ENCODE data around the gene SGCD. TPM values are rescaled to one million over a fixed set of nuclear protein-coding genes. Genes with fewer than 3 reads are reported as not detected.

Gene SGCD
- total RNA-seq, 2 experiments from 2014 or later = not detected

DNA sequence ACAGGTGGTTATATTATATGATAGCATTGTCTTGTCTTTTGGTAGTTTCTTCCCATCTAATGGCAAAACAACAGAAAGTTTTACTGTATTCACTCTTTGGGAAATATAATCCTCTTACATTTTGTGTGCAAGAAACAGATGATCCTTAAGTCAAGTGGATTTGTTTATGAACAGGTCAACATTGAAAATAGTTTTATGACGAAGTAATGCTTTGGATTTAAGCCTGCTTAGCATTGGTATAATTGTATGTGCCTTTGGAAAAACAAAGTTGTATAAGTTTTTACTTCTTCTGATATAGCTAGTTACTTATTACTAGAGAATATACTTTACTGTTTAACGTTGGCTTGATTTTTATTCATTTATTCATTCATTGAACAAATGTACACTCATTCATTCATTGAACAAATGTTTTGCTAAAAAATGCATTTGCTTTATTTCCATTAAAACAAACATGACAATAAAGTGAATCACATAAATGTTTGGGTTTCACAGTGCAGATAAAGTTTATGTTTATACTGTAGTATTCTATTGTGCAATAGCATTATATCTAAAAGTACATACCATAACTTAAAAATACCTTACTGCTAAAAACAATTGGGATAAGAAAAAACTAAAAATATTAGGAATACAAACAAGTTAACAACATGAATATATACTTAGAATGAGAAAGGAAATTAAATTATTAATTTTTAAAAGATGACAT, 12.3 kb downstream of the SGCD start:
- no peak overlapping the region for H3K4me3 Mint-ChIP-seq
- no peak for DNase-seq
- H3K4me1 Mint-ChIP-seq = no peaks in the 10 kb centered on the region
- H3K27ac Mint-ChIP-seq = no peak overlapping the region
- H3K27me3 Mint-ChIP-seq = peaks cover 3% of the 10 kb centered on the region
- H3K36me3 Mint-ChIP-seq = no peaks in the 10 kb centered on the region
- H3K9me3 Mint-ChIP-seq = no peaks in the 10 kb centered on the region

DNA sequence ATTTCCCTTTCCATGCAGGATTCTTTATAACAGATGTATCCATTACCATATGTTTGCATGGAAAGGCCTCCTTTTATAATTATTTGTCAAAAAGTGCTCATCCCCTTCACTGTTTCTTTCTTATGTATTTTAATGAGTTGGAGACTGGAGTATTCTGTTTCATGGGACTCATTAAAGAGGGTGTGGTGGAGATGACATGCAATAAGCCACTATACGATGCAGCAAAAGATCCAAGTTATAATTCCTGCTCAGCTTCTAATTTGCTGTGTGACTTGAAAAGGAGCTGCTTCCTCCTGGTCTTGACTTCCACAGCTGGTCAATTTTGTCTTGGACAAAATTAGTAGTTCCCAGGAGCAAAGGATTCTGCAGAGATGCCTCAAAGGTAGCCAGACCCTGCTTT, 13.9 kb downstream of the SGCD start:
- Mint-ChIP-seq H3K27ac (no peak overlapping the region), H3K4me3 (no peak overlapping the region), H3K9me3 (no peaks in the 10 kb centered on the region), H3K36me3 (no peaks in the 10 kb centered on the region), H3K27me3 (peaks cover 7% of the 10 kb centered on the region), H3K4me1 (no peaks in the 10 kb centered on the region)
- no peak for DNase-seq

DNA sequence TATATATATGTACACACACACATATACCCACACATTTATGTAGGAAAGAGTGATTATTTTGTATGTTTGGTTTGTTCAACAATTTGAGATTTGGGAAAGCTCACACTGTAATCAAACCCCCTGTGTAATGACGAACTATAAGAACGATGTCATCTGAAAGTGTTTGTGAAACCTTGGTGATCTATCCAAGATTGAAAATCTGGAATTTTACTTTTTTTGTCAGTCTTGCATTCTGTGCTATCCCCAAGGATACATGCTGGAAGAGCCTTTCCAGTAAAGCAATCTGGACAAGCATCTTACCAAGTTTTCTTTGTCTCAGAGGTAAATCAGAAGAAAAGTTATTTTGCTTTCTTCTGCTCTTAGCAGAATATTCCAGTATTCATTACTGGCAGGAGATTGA, 23.3 kb downstream of the SGCD start:
- Mint-ChIP-seq H3K27ac (no peak overlapping the region), H3K9me3 (no peaks in the 10 kb centered on the region), H3K27me3 (peaks cover 17% of the 10 kb centered on the region), H3K4me3 (no peak overlapping the region), H3K36me3 (no peaks in the 10 kb centered on the region), H3K4me1 (no peaks in the 10 kb centered on the region)
- DNase-seq = no peak

DNA sequence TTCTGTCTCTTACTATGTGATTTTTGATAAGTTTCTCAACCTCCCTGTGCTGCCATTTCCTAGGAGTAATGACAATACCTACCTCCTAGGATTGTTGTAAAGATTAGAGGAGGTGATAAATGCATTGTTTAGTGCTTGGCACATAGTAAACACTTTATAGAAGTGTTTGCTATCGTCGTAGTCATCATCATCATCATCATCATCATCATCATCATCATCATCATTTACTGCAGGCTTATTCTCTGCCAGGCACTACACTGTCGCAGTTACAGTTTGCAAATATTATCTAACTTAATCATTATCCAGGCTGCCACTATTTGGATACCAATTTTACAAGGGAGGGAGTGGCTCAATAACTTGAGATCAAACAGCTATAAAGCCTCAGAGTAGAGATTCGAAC, 24.5 kb downstream of the SGCD start:
- Mint-ChIP-seq H3K27ac (no peak overlapping the region), H3K9me3 (no peaks in the 10 kb centered on the region), H3K27me3 (peaks cover 17% of the 10 kb centered on the region), H3K4me1 (no peaks in the 10 kb centered on the region), H3K36me3 (no peaks in the 10 kb centered on the region), H3K4me3 (no peak overlapping the region)
- no peak for DNase-seq

DNA sequence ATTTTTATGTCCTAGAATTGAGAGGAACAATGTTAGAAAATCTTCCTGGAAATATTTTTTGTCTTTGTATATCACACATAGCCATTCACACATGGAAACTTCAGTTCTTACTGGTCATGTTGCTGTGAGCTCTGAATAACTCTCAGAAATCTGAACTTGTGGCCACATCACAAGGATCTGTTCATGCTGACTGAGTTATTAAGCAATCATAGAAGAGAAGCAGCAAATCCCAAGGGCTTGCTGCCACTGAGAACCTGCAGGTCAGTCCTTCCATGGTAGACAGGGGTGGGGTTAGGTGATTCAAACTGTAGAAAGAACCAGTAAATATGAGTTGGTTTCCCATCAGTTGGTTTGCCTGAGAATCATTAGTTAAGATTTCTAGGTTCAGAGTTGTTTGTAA, 27.6 kb downstream of the SGCD start:
- H3K4me3 Mint-ChIP-seq = no peak overlapping the region
- no peaks in the 10 kb centered on the region for H3K4me1 Mint-ChIP-seq
- DNase-seq = no peak
- no peak overlapping the region for H3K27ac Mint-ChIP-seq
- H3K36me3 Mint-ChIP-seq = no peaks in the 10 kb centered on the region
- H3K9me3 Mint-ChIP-seq = no peaks in the 10 kb centered on the region
- no peaks in the 10 kb centered on the region for H3K27me3 Mint-ChIP-seq

DNA sequence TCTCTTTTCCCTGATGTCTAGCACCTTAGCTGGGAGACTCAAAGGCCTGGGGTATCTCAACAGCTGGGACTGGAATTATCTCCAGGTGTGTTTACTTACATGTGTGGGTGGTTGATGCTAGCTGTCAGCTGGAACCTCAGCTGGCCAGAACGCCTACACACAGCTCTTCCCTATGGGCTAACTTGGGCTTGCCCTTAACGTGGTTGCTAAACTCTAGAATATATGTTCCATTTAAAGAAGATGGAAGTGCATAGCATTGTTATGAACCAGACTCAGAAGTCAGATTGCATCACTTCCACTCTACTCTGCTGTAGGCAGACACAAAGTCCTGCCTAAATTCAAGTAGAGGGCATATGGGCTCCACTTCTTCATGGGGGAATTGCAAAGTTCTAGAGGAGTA, 29.3 kb downstream of the SGCD start:
- Mint-ChIP-seq H3K4me1 (no peaks in the 10 kb centered on the region), H3K9me3 (no peaks in the 10 kb centered on the region), H3K27ac (no peak overlapping the region), H3K4me3 (no peak overlapping the region), H3K36me3 (no peaks in the 10 kb centered on the region), H3K27me3 (no peaks in the 10 kb centered on the region)
- no peak for DNase-seq

DNA sequence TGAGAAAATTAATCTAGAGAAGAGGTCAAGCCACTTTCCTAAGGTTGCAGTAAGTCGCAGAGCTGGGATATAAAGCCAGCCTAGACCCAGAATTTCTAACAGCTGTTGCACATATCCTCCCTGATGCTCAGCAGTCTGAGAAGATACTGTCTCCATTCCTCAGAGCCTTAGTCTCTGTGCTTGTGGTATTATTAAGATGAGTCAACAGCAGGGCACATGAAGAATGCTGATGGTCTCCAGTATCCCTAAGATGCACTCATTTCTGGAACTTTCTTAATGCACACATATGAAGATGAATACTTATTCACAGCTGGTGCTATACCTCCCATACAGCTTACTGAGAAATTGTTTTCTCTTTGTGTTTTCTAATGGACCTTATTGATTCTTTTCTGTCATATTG, 32.5 kb downstream of the SGCD start:
- DNase-seq = no peak
- Mint-ChIP-seq H3K4me3 (no peak overlapping the region), H3K4me1 (no peaks in the 10 kb centered on the region), H3K9me3 (no peaks in the 10 kb centered on the region), H3K27me3 (peaks cover 7% of the 10 kb centered on the region), H3K36me3 (no peaks in the 10 kb centered on the region), H3K27ac (no peak overlapping the region)

DNA sequence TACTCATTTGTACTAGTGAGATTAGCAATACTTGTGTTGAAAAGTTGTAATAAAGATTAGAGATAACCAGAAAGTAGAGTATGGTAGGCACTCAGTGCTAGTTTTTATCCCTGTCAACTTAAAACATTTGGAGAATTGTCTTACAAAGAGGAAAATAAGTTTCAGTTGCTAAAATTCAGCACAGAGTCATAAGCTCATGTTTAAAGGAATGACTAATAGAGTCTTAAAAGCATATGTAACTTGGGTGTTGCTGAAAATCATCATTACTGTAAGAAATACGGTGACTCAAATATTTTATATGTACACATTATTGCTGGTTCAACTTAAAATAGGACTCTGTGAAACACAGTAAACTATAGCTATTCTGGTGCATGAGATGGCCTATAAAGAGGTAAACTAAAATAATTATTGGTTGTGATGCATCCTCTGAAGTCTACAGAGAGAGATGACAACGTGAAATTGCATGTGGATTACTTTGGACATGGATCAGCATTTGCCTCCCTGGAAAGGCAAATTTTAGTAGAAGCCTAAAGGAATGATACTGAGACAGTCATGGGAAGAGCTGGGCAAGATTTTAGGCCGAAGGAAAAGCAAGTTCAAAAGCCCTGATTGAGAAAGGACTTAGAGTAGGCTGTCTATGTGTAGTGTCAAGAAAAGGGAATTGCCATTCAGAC, 34.6 kb downstream of the SGCD start:
- no peak overlapping the region for H3K4me3 Mint-ChIP-seq
- H3K36me3 Mint-ChIP-seq = no peaks in the 10 kb centered on the region
- H3K27me3 Mint-ChIP-seq = peaks cover 7% of the 10 kb centered on the region
- no peak for DNase-seq
- H3K9me3 Mint-ChIP-seq = no peaks in the 10 kb centered on the region
- no peaks in the 10 kb centered on the region for H3K4me1 Mint-ChIP-seq
- no peak overlapping the region for H3K27ac Mint-ChIP-seq

DNA sequence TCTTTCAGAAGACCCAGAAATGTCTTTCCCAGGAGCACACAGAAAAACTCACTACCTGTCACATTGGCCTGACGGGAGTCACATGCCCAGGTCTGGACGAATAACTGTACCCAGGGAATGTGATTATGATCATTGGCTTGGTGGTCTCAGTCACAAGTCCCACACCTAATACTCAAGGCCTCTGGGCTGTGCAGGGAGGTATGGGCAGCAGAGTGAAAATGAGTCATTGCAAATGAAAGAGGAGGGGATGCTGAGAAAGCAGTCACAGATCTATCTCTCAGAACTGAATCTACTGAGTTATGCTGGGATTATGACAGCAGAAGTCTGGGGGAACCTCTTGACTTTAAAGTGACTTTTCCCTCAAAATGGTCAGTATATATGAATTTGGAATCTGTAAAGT, 36.9 kb downstream of the SGCD start:
- Mint-ChIP-seq H3K27me3 (peaks cover 7% of the 10 kb centered on the region), H3K4me1 (no peaks in the 10 kb centered on the region), H3K36me3 (no peaks in the 10 kb centered on the region), H3K27ac (no peak overlapping the region), H3K9me3 (no peaks in the 10 kb centered on the region), H3K4me3 (no peak overlapping the region)
- no peak for DNase-seq

DNA sequence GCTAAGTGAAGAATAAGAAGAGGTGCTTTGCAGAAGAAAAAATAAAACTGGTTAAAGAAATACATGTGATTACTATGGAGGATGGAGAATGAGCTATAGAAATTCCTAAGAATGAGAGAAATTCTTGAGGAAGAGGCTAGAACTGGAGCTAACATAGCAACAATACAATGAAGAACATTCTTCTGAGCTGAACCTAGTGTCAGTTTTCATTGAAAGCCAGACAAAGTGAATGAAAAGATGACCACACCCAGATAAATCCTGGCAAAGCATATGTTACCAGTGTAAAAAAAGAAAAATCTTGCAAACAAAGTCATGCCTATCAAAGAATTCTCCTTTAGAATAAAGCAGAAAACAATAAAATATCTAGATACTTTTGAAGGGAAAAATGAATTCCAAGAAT, 39.6 kb downstream of the SGCD start:
- Mint-ChIP-seq H3K27me3 (peaks cover 7% of the 10 kb centered on the region), H3K36me3 (no peaks in the 10 kb centered on the region), H3K4me1 (no peaks in the 10 kb centered on the region), H3K9me3 (no peaks in the 10 kb centered on the region), H3K27ac (no peak overlapping the region), H3K4me3 (no peak overlapping the region)
- no peak for DNase-seq

DNA sequence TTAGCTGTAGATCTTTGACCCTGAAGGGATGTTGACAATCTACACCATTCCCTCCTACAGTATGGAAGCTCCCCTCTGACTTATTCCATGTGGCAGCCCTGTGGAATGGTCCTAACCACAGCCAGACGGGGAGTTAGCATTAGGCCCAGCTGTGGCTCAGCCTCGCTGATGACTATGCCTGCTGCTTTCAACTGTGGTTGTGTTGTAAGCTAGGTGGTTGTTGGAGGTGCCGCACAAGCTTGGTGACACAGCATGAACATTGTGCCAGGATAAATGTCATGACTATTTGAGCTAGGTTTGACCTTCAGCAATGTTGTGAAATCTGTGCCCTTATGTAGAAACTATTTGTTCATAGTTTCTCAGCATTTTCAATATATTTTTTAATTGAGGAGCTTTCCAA, 40.6 kb downstream of the SGCD start:
- DNase-seq = no peak
- H3K36me3 Mint-ChIP-seq = no peaks in the 10 kb centered on the region
- no peaks in the 10 kb centered on the region for H3K4me1 Mint-ChIP-seq
- H3K4me3 Mint-ChIP-seq = no peak overlapping the region
- H3K27me3 Mint-ChIP-seq = peaks cover 10% of the 10 kb centered on the region
- no peak overlapping the region for H3K27ac Mint-ChIP-seq
- no peaks in the 10 kb centered on the region for H3K9me3 Mint-ChIP-seq

DNA sequence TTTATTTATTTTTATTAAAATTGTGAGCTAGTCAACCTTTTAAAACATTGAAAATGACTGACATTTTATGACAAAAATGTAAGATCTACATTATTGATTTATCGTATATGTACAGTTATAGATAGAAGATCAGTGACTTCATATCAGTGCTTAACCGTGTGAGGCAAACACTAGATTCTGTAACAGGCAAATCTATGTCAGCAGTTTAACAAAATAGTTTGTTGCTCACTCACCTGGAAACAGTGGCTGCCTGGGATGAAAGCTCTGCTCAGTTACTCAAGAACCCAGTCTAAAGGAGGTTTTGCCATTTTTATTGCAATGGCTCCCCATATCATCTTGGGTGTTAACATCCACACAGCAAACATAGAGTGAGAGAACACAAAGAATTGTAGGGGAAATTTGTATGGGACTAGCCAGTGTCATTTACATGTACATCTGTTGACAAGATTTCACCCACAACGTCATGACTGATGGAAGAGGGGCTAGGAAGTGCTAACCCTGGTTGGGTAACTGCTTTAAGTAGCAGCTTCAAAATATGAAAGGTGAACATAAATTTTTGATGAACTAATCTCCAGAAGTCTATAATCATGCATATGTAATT, 49.0 kb downstream of the SGCD start:
- H3K4me1 Mint-ChIP-seq = no peaks in the 10 kb centered on the region
- H3K36me3 Mint-ChIP-seq = no peaks in the 10 kb centered on the region
- no peaks in the 10 kb centered on the region for H3K9me3 Mint-ChIP-seq
- no peak overlapping the region for H3K27ac Mint-ChIP-seq
- no peak overlapping the region for H3K4me3 Mint-ChIP-seq
- peaks cover 23% of the 10 kb centered on the region for H3K27me3 Mint-ChIP-seq
- no peak for DNase-seq

DNA sequence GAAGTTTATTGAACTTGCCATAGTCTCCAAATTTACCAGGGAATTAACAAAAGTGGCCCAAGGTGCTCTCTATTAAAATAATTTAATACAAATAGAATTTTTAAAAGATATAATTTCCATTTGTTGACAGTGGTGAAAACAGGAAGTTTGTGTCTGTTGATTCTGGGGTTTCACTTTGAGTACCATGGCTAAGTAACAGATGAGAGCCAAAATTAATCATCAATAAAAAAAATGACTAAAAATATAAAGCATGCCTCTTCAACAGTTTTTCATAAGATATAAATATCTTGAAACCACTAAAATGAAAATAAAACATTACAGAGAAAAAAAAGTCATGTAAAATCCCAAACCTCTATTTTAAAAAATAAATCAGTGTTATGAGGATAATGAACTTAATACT, 49.8 kb downstream of the SGCD start:
- Mint-ChIP-seq H3K27ac (no peak overlapping the region), H3K4me1 (no peaks in the 10 kb centered on the region), H3K36me3 (no peaks in the 10 kb centered on the region), H3K9me3 (no peaks in the 10 kb centered on the region), H3K4me3 (no peak overlapping the region), H3K27me3 (peaks cover 21% of the 10 kb centered on the region)
- no peak for DNase-seq

DNA sequence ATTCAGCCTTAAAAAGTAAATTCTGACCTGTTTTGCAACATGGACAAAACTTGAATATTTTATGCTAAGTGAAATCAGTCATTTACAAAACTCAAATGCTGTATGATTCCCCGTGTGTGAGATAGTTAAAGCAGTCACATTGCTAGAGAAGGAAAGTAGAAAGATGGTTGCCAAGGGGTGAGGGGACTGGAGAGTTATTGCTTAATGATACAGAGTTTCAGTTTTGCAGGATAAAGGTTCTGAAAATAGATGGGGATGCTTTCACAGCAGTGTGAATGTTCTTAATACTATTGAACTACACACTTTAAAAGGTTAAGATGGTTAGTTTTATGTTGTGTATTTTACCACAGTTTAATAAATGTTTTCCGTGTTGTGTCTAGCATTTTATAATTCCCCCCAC, 51.2 kb downstream of the SGCD start:
- Mint-ChIP-seq H3K9me3 (no peaks in the 10 kb centered on the region), H3K4me1 (no peaks in the 10 kb centered on the region)

DNA sequence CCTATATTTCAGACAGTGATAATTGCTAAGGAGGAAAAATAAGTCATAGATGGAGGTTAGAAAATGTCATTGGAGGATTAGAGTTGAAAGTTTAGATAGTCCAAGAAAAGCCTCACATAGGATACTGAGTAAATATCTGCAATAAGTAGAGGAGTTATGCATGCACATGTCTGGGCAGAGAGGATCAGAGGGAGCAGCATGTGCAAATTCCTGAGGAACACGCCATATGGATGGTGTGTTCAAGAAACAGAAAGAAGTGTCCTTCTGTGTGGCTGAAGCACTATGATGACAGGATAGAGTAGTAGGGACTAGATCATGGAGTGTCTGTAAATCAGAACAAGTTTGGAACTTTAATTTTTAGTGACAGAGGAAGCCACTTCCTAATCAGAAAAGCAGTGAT, 52.2 kb downstream of the SGCD start:
- H3K9me3 Mint-ChIP-seq = no peaks in the 10 kb centered on the region
- peaks cover 15% of the 10 kb centered on the region for H3K27me3 Mint-ChIP-seq
- no peaks in the 10 kb centered on the region for H3K36me3 Mint-ChIP-seq
- H3K27ac Mint-ChIP-seq = no peak overlapping the region
- H3K4me3 Mint-ChIP-seq = no peak overlapping the region
- H3K4me1 Mint-ChIP-seq = no peaks in the 10 kb centered on the region
- no peak for DNase-seq

More for the DNA sequence above, 51.2 kb downstream of the SGCD start:
- no peak for DNase-seq
- Mint-ChIP-seq H3K27me3 (peaks cover 19% of the 10 kb centered on the region), H3K36me3 (no peaks in the 10 kb centered on the region), H3K27ac (no peak overlapping the region), H3K4me3 (no peak overlapping the region)

DNA sequence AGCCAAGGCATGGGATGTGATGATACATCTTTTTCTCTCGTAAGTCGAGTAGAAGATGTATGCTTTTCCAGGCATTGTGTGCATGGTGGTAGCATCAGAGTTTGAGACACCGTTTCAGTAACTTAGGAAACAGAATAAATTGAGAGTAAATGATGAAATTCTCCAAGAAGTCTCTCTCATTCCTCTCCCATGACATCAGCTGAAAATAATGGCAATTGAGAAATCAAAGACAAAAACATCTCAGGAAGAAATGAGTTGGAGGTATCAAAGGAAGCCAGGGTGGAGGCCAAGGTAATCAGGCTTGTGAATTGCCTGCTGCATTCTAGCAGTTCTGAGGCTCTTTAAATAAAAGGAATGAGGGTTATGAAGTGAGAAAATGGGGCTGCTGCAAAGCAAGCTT, 53.9 kb downstream of the SGCD start:
- H3K27ac Mint-ChIP-seq = no peak overlapping the region
- peaks cover 15% of the 10 kb centered on the region for H3K27me3 Mint-ChIP-seq
- H3K36me3 Mint-ChIP-seq = no peaks in the 10 kb centered on the region
- no peaks in the 10 kb centered on the region for H3K4me1 Mint-ChIP-seq
- no peak for DNase-seq
- H3K4me3 Mint-ChIP-seq = no peak overlapping the region
- H3K9me3 Mint-ChIP-seq = no peaks in the 10 kb centered on the region

Data from activated naive CD8-positive, alpha-beta T cell treated with anti-CD3 and anti-CD28 coated beads for 36 hours (primary cell).